Amniotic stem cell (primary cell): ENCODE results near the gene NEDD4L.
"Not testable (repeated sequence)": the region's sequence is repeated elsewhere in the genome, so short reads cannot be mapped to it uniquely, and the experiment has no call there.

Experiments used
- DNase-seq: peaks from one replicate; lab custom pipeline; 2025; lab: John Stamatoyannopoulos, UW

The NEDD4L gene

GRCh38 chr18:58269931-58270330, 225.9 kb downstream of the NEDD4L start:
- no peak for DNase-seq

DNA sequence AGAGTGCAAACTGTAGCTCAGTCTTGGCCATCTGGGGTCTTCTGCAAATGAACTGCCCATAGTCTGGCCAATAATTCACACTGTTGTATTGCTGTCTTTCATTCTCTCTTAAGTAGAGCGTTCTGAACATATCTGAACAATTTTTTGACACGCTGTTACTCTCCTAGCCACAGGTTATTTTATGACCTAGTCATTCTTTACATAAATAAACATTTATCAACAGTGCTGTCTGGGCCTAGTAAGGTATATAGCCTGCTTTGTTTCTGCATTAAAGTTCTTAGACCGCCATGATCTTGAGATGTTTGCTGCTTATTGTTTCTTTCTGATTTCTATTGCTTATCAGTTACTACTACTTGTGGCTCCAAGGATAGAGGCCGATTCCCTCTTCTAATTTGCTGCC, 226.4 kb downstream of the NEDD4L start:
- no peak for DNase-seq

- DNase-seq = no peak
Measured at GRCh38 chr18:58271770-58272169, 227.7 kb downstream of the NEDD4L start.

DNA sequence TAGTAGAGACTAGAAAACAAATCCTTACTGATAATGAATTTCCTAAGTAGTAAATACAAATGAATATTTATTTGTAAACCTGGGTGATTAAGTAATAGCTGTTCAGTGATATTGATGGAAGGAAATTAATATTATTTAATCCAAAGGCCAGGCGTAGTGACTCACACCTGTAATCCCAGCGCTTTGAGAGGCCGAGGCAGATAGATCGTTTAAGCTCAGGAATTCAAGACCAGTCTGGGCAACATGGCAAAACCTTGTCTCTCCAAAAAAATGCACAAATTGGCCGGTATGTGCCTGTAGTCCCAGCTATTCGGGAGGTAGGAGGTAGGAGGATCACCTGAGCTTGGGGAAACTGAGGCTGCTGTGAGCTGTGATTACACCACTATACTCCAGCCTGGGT, 228.2 kb downstream of the NEDD4L start:
- no peak for DNase-seq

- DNase-seq = no peak
Measured at GRCh38 chr18:58272779-58273435, 228.9 kb downstream of the NEDD4L start.

DNA sequence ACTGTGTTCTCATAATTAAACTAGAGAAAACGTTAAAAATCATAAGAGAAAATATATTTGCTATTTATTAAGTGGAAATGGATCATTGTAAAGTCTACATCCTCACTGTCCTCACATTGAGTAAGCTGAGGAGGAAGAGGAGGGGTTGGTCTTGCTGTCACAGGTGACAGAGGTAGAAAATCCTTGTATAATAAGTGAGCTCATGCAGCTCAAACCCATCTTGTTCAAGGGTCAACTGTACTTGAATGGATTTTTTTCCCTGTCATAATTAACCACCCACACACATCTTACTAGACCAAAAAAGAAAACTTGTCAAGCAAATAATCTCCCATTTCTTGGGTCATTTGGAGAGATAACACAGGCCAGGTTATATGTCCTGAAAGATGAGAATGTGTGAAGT, 231.2 kb downstream of the NEDD4L start:
- no peak for DNase-seq

- no peak for DNase-seq
Measured at GRCh38 chr18:58276789-58277739, 233.0 kb downstream of the NEDD4L start.

- no peak for DNase-seq
Measured at GRCh38 chr18:58279504-58280175, 235.6 kb downstream of the NEDD4L start.

DNA sequence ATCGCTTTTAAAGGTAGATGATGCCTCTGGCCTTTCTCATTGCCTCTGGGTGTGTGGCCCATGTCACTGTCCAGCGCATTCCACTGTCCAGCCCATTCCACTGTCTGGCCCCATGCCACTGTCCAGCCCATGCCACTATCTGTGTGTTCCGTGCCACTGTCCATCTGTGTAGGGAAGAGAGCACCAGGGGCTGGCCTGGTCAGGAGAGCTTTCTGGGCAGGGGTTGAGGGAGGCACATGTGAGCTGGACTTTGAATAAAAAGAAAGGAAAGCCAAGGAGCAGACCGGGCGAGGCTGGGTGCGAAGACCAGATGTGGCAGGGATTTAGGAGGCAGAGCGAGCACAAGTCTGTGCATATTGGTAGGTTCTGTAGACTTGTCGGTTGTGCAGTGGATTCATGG, 236.2 kb downstream of the NEDD4L start:
- no peak for DNase-seq

GRCh38 chr18:58282872-58283271, 238.8 kb downstream of the NEDD4L start:
- not testable (repeated sequence) for DNase-seq

DNA sequence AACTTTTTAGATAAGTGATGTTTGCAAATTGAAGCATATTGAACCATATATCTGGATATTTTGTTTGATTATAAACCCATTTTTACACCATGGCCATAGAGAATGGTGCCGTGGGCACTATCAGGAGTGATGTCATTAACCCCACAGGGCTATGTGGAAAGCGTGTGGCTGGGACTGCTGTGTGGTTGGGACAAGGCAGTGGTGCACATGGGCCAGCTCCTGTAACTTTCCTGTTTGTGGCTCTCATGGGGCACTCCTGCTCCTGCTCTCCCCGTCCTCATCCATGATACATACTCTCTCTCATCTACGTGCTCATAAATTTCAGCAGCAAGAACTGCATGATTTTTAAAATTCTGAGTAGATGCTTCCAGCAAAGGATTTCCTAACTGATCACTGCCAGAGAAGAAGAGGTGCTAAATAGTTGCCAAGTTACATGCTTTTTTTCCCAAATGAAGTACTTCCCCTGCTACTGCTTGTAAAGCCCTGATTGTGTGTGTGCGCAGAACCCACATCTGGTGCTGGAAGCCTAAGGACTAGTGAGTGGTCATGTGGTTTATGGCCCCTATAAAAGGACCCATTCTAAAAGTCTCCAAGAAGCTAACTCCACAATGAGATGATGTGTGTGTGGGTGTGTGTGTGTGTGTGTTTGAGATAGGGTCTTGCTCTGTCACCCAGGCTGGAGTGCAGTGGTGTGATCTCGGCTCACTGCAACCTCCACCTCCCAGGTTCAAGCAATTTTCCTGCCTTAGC, 240.8 kb downstream of the NEDD4L start:
- DNase-seq = no peak

DNA sequence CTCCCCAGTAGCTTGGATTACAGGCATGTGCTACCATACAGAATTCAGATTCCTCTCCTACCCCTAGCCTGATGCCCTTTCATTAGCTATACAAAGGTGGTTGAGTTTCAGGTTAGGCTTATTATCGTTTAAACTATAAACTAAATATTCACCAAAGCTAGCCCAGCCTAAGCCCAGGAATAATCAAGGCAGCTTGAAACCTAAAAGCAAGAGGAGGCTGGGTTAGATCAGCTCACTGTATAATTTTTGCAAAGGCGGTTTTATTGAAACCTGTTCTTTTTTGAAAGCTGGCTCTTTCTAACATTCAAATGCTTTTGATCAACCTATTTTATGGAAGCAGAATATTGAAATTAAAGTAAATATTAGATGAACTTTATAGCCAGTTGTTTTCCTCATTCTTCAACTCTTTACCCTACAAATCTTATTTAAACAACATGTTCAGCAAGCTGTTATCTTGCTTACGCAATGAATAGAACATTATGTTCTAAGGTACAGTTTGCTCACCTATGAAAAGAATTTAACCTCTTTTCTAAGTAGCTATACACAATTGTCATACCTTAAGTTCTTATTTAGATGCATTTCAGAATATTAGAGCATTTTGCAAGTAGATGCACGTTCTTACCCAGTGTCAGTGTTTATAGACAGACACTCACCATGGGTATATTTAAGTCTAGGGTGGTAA, 241.6 kb downstream of the NEDD4L start:
- DNase-seq = no peak

DNA sequence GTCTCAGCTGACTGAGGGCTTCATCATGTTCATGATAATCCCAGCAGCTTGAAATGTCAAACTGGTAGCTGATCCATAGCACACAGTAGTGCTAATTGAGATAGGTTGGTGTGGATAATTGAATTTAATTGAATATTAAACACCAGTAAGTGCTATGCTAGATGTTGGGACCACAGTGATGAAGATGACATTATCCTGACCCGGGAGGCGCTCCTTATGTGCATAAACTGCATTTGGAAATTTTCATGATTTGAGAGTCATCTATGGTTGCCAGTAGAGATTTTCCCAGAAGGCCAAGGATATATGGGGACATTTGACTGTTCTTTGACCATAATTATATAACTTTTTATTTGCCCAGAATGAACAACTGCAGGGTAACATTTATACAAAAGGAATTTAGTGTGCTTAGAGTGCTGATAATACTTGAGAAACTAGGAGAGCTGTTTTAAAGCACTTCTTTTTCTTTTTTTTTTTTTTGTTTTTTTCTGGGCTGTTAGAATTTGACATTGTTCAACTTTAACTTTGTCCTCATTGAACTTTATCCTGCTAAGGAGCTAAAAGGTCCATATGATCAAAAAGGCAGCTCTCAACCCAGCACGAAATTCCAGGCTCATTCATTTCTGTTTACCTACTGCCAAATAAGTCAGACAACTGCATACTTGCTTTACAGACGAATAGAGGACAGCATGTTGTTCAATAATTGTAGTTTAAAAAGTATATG, 242.8 kb downstream of the NEDD4L start:
- DNase-seq = no peak

DNA sequence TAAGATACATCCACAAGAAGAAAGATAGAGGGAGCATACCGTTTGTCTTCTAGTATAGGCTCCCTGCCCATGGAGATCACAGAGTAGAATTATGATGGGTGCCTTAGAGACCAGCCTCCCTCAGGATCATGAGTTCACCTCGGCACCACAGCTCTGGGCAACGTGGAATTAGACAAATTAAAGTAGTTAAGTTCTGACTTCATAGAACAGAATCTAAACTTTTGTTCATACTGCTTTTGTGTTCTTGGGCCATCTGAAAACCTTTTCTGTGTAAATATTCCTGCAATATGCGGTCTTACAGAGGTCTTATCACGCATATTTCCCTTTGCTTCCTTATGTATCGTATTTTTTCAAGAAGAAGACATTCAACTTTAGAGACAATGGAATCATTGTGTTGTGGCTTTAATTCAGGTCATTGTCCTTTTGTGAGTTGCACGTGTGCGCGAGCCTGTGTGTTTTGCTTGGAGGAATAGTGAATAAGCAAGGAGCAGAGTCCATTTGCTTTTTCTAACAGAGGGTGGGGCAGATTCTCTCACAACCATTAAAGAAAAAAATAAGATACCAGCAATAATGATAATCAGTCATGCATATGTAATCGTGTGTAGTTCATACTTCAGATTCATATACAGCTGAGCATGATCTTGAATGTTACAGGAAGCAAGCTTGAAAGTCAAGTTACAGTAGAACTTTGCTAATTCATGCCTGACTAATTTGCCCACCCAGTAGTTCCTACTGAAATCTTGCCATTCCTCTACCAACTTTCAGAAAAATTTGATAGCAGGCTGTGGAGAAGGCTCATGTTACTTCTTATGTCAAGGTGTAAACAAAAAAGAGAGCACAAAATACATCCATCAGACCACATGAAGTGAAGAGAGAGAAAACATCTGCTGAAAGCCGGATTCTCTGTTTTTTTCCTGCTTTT, 243.6 kb downstream of the NEDD4L start:
- no peak for DNase-seq

DNA sequence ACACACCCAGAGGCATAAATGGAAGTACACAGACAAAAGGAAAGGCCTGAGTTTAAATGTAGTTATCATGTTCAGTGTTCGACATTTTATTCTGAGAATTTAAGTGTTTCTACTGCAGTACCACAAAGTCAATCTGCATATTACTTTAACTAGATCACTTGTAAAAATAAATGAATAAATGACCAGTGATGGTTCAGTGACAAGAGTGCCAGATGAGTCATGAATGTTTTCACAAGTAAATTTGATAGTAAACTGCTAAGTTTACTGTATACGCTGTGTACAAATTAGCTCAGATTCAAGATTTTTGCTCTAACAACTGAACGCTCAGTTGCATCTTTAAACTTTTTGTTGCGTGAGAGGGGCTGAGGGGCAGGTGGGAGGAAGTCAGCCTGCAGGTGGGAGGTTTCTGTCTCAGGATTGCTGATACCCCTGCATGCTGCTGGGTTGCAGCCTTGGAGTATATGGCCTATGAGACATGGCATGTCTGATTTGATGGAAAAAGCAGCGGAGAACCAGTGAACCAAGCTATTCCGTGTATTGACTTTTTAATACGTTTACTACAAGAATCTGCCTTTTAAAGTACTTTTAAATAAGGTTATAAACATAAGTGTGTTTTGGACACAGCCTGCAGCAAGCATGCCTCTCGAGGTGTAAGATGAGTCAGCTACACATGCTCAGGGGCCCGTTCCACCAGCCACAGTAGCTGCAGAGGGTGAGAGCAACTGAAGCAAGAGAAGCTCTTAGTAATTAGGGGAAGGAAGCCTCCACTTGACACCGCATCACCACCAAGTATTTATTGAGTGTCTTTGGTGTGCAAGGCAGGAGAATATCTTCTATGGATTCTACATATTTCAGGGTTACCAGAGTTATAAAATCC, 245.1 kb downstream of the NEDD4L start:
- no peak for DNase-seq

- no peak for DNase-seq
Measured at GRCh38 chr18:58290116-58290695, 246.2 kb downstream of the NEDD4L start.

- DNase-seq = no peak
Measured at GRCh38 chr18:58291131-58291530, 247.1 kb downstream of the NEDD4L start.

GRCh38 chr18:58292638-58293037, 248.6 kb downstream of the NEDD4L start:
- no peak for DNase-seq
